Mesenchymal stem cell (in vitro differentiated cells and primary cell): ENCODE measurements around the gene SYNE2.
A peak's percentile ranks its signal among the peaks of the same experiment; 100 is the strongest.

Experiments used
- DNase-seq: peaks from one replicate; pipeline ENCODE4 v3.0.0-alpha.2; 2013
- H2AFZ ChIP-seq: one replicate; pipeline ENCODE4 v1.6.1; 2013; ENCODE audit warnings: low read depth, mild to moderate bottlenecking, control low read depth, inconsistent platforms, low read length, moderate library complexity
- H2AK5ac ChIP-seq: 2 replicates; pipeline ENCODE4 v1.6.1; 2013; ENCODE audit warnings: low read length, moderate library complexity, mild to moderate bottlenecking, inconsistent platforms; ENCODE audit not compliant: severe bottlenecking
- H2BK120ac ChIP-seq: one replicate; pipeline ENCODE4 v1.6.1; 2013; ENCODE audit warnings: low read depth, mild to moderate bottlenecking, inconsistent platforms, low read length, moderate library complexity
- H2BK12ac ChIP-seq, 2 experiments: one replicate each; pipeline ENCODE4 v1.6.1; 2013; ENCODE audit warnings: inconsistent platforms in 2 of 2, low read length in 2 of 2, mild to moderate bottlenecking in 2 of 2, moderate library complexity in 2 of 2, control low read depth in 1 of 2
- H2BK15ac ChIP-seq: one replicate; pipeline ENCODE4 v1.6.1; 2013; ENCODE audit warnings: mild to moderate bottlenecking, low read depth, inconsistent platforms; ENCODE audit not compliant: poor library complexity, severe bottlenecking
- H2BK5ac ChIP-seq: 2 replicates; pipeline ENCODE4 v1.6.1; 2013; ENCODE audit warnings: low read depth, mild to moderate bottlenecking, low read length, control low read depth, inconsistent platforms; ENCODE audit not compliant: poor library complexity, severe bottlenecking
- H3K14ac ChIP-seq, 2 experiments: one replicate each; pipeline ENCODE4 v1.6.1; 2013; ENCODE audit warnings: inconsistent platforms in 2 of 2, low read length in 2 of 2, control low read depth in 1 of 2, mild to moderate bottlenecking in 1 of 2, moderate library complexity in 1 of 2
- H3K18ac ChIP-seq, 2 experiments: one replicate each; pipeline ENCODE4 v1.6.1; 2013; ENCODE audit warnings: inconsistent platforms in 2 of 2, low read length in 2 of 2, control low read depth in 1 of 2, low read depth in 1 of 2, mild to moderate bottlenecking in 1 of 2
- H3K23ac ChIP-seq, 2 experiments: one replicate each; pipeline ENCODE4 v1.6.1; 2013; ENCODE audit warnings: inconsistent platforms in 2 of 2, low read length in 2 of 2, mild to moderate bottlenecking in 2 of 2, moderate library complexity in 2 of 2, control low read depth in 1 of 2
- H3K27ac ChIP-seq: 2 replicates; pipeline ENCODE4 v1.5.1; 2013; ENCODE audit warnings: mild to moderate bottlenecking, moderate library complexity, low read length, control low read depth, inconsistent platforms; ENCODE audit not compliant: poor library complexity, severe bottlenecking
- H3K27me3 ChIP-seq, 2 experiments: 2 replicates each; pipeline versions ENCODE4 v1.6.1 to v1.7.0; 2013; ENCODE audit warnings: low read length in 2 of 2, mild to moderate bottlenecking in 2 of 2, moderate library complexity in 2 of 2, control low read depth in 1 of 2, inconsistent platforms in 1 of 2; ENCODE audit not compliant: control insufficient read depth in 1 of 2, insufficient read depth in 1 of 2
- H3K36me3 ChIP-seq, 2 experiments: 2 replicates each; pipeline versions ENCODE4 v1.6.1 to v1.7.0; 2013; ENCODE audit warnings: low read length in 2 of 2, control low read depth in 1 of 2, inconsistent platforms in 1 of 2, low read depth in 1 of 2, mild to moderate bottlenecking in 1 of 2; ENCODE audit not compliant: insufficient read depth in 2 of 2, control insufficient read depth in 1 of 2
- H3K4ac ChIP-seq, 2 experiments: one replicate each; pipeline ENCODE4 v1.6.1; 2013; ENCODE audit warnings: inconsistent platforms in 2 of 2, low read length in 2 of 2, mild to moderate bottlenecking in 2 of 2, moderate library complexity in 2 of 2, control low read depth in 1 of 2, low read depth in 1 of 2
- H3K4me1 ChIP-seq: 2 replicates; pipeline ENCODE4 v1.6.1; 2013; ENCODE audit warnings: low read depth, low read length, control low read depth; ENCODE audit not compliant: control insufficient read depth, insufficient read depth
- H3K4me2 ChIP-seq: 2 replicates; pipeline ENCODE4 v1.6.1; 2013; ENCODE audit warnings: low read length, mild to moderate bottlenecking, inconsistent platforms; ENCODE audit not compliant: poor library complexity, severe bottlenecking
- H3K4me3 ChIP-seq, 2 experiments: 2 replicates each; pipeline versions ENCODE4 v1.5.1 to v1.7.0; 2013; ENCODE audit warnings: low read length in 2 of 2, mild to moderate bottlenecking in 2 of 2, control low read depth in 1 of 2, low read depth in 1 of 2; ENCODE audit not compliant: insufficient read depth in 1 of 2
- H3K79me1 ChIP-seq: replicated peaks from 2 replicates; pipeline ENCODE4 v1.6.1; 2013; ENCODE audit warnings: mild to moderate bottlenecking, control low read depth, low read length, inconsistent platforms; ENCODE audit not compliant: poor library complexity, severe bottlenecking
- H3K9ac ChIP-seq: 2 replicates; pipeline ENCODE4 v1.7.0; 2013; ENCODE audit warnings: mild to moderate bottlenecking, low read length, moderate library complexity
- H3K9me3 ChIP-seq: 2 replicates; pipeline ENCODE4 v1.7.0; 2013; ENCODE audit warnings: mild to moderate bottlenecking, low read length; ENCODE audit not compliant: control insufficient read depth
- H4K8ac ChIP-seq: one replicate; pipeline ENCODE4 v1.6.1; 2013; ENCODE audit warnings: inconsistent platforms, mild to moderate bottlenecking, low read length, moderate library complexity
- H4K91ac ChIP-seq: one replicate; pipeline ENCODE4 v1.6.1; 2013; ENCODE audit warnings: mild to moderate bottlenecking, low read length, inconsistent platforms
- WGBS: methylation state at CpG from one replicate; pipeline ENCODE4 v1.1.7; 2013; ENCODE audit warnings: mixed read lengths; 5-methylcytosine and 5-hydroxymethylcytosine counted together

The SYNE2 gene

GRCh38 chr14:63933711-63934110 is 80.9 kb downstream of the SYNE2 start:
- no peak overlapping the region for H3K14ac ChIP-seq

GRCh38 chr14:63938198-63939005 is 85.6 kb downstream of the SYNE2 start:
- H3K9me3 ChIP-seq: no peaks in the 10 kb centered on the region
- H2AK5ac ChIP-seq: no peak overlapping the region
- H3K14ac ChIP-seq: no peak overlapping the region
- peaks cover 28% of the 10 kb centered on the region for H3K79me1 ChIP-seq
- H2AFZ ChIP-seq: no peak overlapping the region
- H3K4me3 ChIP-seq: no peak overlapping the region
- WGBS: 85% methylated on average over 9 of the region's 9 CpGs
- peak; percentile 42 for DNase-seq
- H4K91ac ChIP-seq: peak overlapping the region; percentile 53
- H3K18ac ChIP-seq: peak overlapping the region in 1 of 2 experiments; percentile 4
- no peak overlapping the region for H2BK5ac ChIP-seq
- no peak overlapping the region for H2BK12ac ChIP-seq
- no peaks in the 10 kb centered on the region for H3K36me3 ChIP-seq
- no peak overlapping the region for H3K4me2 ChIP-seq
- H3K9ac ChIP-seq: no peak overlapping the region
- H4K8ac ChIP-seq: peak overlapping the region; percentile 42
- H2BK120ac ChIP-seq: no peak overlapping the region
- H3K23ac ChIP-seq: no peak overlapping the region
- no peak overlapping the region for H3K27ac ChIP-seq
- no peak overlapping the region for H2BK15ac ChIP-seq
- H3K4me1 ChIP-seq: peaks cover 6% of the 10 kb centered on the region
- H3K4ac ChIP-seq: no peak overlapping the region
- H3K27me3 ChIP-seq: no peaks in the 10 kb centered on the region

More at GRCh38 chr14:63933711-63934110, 80.9 kb downstream of the SYNE2 start:
- Histone ChIP-seq H3K18ac (no peak overlapping the region), H3K36me3 (no peaks in the 10 kb centered on the region), H3K9ac (no peak overlapping the region), H3K4me2 (no peak overlapping the region), H3K4me1 (peaks cover 4% of the 10 kb centered on the region), H2BK120ac (no peak overlapping the region), H3K4me3 (no peak overlapping the region), H3K4ac (no peak overlapping the region), H2AFZ (no peak overlapping the region), H2AK5ac (no peak overlapping the region), H3K79me1 (peaks cover 34% of the 10 kb centered on the region), H2BK15ac (no peak overlapping the region), H3K23ac (no peak overlapping the region), H3K27me3 (no peaks in the 10 kb centered on the region), H3K9me3 (no peaks in the 10 kb centered on the region), H2BK12ac (no peak overlapping the region), H4K8ac (no peak overlapping the region), H2BK5ac (no peak overlapping the region), H3K27ac (no peak overlapping the region), H4K91ac (no peak overlapping the region)
- 77% methylated on average over 3 of the region's 3 CpGs for WGBS
- no peak for DNase-seq

- Histone ChIP-seq H3K36me3 (no peaks in the 10 kb centered on the region), H3K4me2 (no peak overlapping the region), H3K27me3 (no peaks in the 10 kb centered on the region), H4K8ac (peak overlapping the region; percentile 42), H3K4ac (no peak overlapping the region), H2AK5ac (no peak overlapping the region), H3K9me3 (no peaks in the 10 kb centered on the region), H3K4me3 (no peak overlapping the region), H3K18ac (peak overlapping the region in 1 of 2 experiments; percentile 4), H3K9ac (no peak overlapping the region), H2BK120ac (no peak overlapping the region), H2BK5ac (no peak overlapping the region), H3K14ac (no peak overlapping the region), H3K79me1 (peaks cover 28% of the 10 kb centered on the region), H3K4me1 (peaks cover 6% of the 10 kb centered on the region), H2BK15ac (no peak overlapping the region), H4K91ac (peak overlapping the region; percentile 53), H2AFZ (no peak overlapping the region), H3K27ac (no peak overlapping the region), H3K23ac (no peak overlapping the region), H2BK12ac (no peak overlapping the region)
- no peak for DNase-seq
- 67% methylated on average over 1 of the region's 1 CpG for WGBS
Measured at GRCh38 chr14:63939006-63939270, 86.1 kb downstream of the SYNE2 start.

GRCh38 chr14:63940387-63940786 is 87.6 kb downstream of the SYNE2 start:
- Histone ChIP-seq H2BK15ac (no peak overlapping the region), H3K27me3 (no peaks in the 10 kb centered on the region), H2AFZ (no peak overlapping the region), H2BK120ac (no peak overlapping the region), H3K18ac (no peak overlapping the region), H3K79me1 (peaks cover 26% of the 10 kb centered on the region), H4K8ac (no peak overlapping the region), H4K91ac (no peak overlapping the region), H3K4me1 (peaks cover 6% of the 10 kb centered on the region), H3K36me3 (no peaks in the 10 kb centered on the region), H3K14ac (no peak overlapping the region), H3K27ac (no peak overlapping the region), H3K9me3 (no peaks in the 10 kb centered on the region), H3K4ac (no peak overlapping the region), H3K4me3 (no peak overlapping the region), H2BK12ac (no peak overlapping the region), H3K23ac (no peak overlapping the region), H3K4me2 (no peak overlapping the region), H2AK5ac (no peak overlapping the region), H2BK5ac (no peak overlapping the region), H3K9ac (no peak overlapping the region)
- DNase-seq: no peak
- 97% methylated on average over 3 of the region's 4 CpGs for WGBS
